C1 segment of cervical spinal cord (tissue), 14 donors: ENCODE results near the gene PCID2.

Experiments used
- DNase-seq, 14 donors: peaks; one replicate each; lab custom pipeline; 2025; lab: John Stamatoyannopoulos, UW

Gene PCID2

GRCh38 chr13:113187883-113188665, 20.4 kb downstream of the PCID2 start:
- no peak for DNase-seq

GRCh38 chr13:113187263-113187669, 21.2 kb downstream of the PCID2 start:
- DNase-seq: peak in 8 of 14 donors; percentile 38 to 89 (median 43)

- no peak for DNase-seq
Measured at GRCh38 chr13:113186061-113186900, 22.2 kb downstream of the PCID2 start.

GRCh38 chr13:113184568-113185440, 23.7 kb downstream of the PCID2 start:
- DNase-seq: no peak

- no peak for DNase-seq
Measured at GRCh38 chr13:113183450-113184129, 24.9 kb downstream of the PCID2 start.

GRCh38 chr13:113182046-113182445, 26.4 kb downstream of the PCID2 start:
- no peak for DNase-seq

- DNase-seq: no peak
Measured at GRCh38 chr13:113179374-113180230, 28.9 kb downstream of the PCID2 start.

GRCh38 chr13:113178896-113179167, 29.6 kb downstream of the PCID2 start:
- DNase-seq: no peak

- no peak for DNase-seq
Measured at GRCh38 chr13:113178070-113178895, 30.2 kb downstream of the PCID2 start.

GRCh38 chr13:113176822-113177221, 31.6 kb downstream of the PCID2 start:
- DNase-seq: no peak

GRCh38 chr13:113176280-113176679, 32.2 kb downstream of the PCID2 start:
- no peak for DNase-seq

- DNase-seq: no peak
Measured at GRCh38 chr13:113172419-113172926, 36.0 kb downstream of the PCID2 start.

GRCh38 chr13:113171250-113172125, 37.0 kb downstream of the PCID2 start:
- DNase-seq: no peak

GRCh38 chr13:113170511-113170910, 38.0 kb downstream of the PCID2 start:
- no peak for DNase-seq

- no peak for DNase-seq
Measured at GRCh38 chr13:113169277-113170272, 38.9 kb downstream of the PCID2 start.

GRCh38 chr13:113168211-113168610, 40.3 kb downstream of the PCID2 start:
- no peak for DNase-seq

- no peak for DNase-seq
Measured at GRCh38 chr13:113167575-113167974, 40.9 kb downstream of the PCID2 start.
